Neural progenitor cell (in vitro differentiated cells): ENCODE data around the gene GINS1.

Experiments
- EZH2 ChIP-seq: fragments of 200-600 bp; sonication (generic); IDR thresholded peaks from 2 replicates; pipeline ENCODE4 v1.6.1; 2017; ENCODE audit warnings: antibody characterized with exemption, mild to moderate bottlenecking, moderate library complexity
- EZH2phosphoT487 ChIP-seq: fragments of 200-600 bp; sonication (generic); IDR thresholded peaks from 2 replicates; pipeline ENCODE4 v1.6.1; 2017; ENCODE audit warnings: antibody characterized with exemption
- TF ChIP-seq, protein P1 (sequence below): fragments of 200-600 bp; sonication (generic); IDR thresholded peaks from 2 replicates; pipeline ENCODE4 v1.5.1; 2017; ENCODE audit warnings: antibody characterized with exemption, mild to moderate bottlenecking

DNA sequence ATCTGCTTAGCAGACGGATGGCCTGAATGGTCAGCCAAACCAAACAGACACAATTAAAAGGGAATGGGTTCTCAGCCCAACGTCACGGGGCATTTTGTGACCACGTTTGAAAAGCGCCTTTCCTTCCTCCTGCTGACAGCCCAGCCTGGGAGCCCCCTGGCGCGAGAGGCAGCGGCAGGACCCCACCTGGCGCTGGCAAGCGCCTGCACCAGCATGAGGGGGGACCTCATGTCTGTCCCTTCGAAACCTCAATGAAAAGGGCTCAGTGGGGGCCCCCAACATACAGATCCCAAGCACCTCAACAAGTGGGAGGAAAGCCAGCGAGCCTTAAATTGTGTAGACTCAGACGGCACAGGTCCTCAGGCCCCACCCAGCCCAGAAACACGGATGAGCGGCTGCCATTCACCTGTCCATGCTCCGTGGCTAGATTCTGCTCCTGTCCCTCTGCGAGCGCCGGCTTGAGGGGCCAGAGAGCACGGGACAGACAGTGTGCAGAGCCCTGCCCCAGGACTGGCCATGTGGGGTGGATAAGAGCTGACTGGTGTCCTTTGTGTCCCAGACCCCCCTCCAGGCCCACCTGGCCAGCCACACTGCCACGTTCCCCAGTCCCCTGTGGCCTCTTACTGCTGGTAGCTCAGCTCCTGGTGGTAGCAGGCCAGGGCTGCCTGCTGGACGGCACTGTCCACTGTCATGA is 90.3 kb downstream of the GINS1 start:
- TF ChIP-seq, protein P1, sequence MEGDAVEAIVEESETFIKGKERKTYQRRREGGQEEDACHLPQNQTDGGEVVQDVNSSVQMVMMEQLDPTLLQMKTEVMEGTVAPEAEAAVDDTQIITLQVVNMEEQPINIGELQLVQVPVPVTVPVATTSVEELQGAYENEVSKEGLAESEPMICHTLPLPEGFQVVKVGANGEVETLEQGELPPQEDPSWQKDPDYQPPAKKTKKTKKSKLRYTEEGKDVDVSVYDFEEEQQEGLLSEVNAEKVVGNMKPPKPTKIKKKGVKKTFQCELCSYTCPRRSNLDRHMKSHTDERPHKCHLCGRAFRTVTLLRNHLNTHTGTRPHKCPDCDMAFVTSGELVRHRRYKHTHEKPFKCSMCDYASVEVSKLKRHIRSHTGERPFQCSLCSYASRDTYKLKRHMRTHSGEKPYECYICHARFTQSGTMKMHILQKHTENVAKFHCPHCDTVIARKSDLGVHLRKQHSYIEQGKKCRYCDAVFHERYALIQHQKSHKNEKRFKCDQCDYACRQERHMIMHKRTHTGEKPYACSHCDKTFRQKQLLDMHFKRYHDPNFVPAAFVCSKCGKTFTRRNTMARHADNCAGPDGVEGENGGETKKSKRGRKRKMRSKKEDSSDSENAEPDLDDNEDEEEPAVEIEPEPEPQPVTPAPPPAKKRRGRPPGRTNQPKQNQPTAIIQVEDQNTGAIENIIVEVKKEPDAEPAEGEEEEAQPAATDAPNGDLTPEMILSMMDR = no peak
- TF ChIP-seq EZH2 (no peak), EZH2phosphoT487 (no peak)
